UCSD-AML1 (cell line): Measurements from ENCODE around the gene ABCC1.
A peak's percentile ranks its signal among the peaks of the same experiment; 100 is the strongest.
"Not testable (repeated sequence)": the region's sequence is repeated elsewhere in the genome, so short reads cannot be mapped to it uniquely, and the experiment has no call there.

ENCODE experiments used
- DNase-seq: peaks from one replicate; lab custom pipeline; 2025; ENCODE audit not compliant: unreplicated experiment; lab: John Stamatoyannopoulos, UW

Gene ABCC1

DNA sequence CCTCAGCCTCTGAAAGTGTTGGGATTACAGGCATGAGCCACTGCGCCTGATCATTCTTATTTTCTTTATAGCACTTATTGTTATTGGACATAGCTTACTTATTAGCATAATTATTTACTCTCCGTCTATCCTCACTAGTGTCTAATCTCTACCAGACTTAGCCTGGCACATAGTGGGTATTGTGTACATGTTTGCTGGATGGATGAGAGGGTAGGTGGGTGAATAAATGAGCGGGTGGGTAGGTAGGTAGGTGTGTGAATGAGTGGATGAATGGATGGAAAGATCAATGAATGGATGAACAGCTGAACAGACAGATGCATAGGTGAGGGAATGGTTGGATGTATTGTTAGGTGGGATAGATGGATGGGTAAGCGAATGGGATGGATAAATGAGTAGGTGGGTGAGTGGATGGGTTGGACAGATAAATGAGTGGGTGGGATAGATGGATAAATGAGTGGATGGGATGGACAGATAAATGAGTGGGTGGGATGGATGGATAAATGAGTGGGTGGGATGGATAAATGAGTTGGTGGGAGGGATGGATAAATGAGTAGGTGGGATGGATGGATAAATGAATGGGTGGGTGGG lies 222.0 kb downstream of the ABCC1 start:
- DNase-seq = no peak

DNA sequence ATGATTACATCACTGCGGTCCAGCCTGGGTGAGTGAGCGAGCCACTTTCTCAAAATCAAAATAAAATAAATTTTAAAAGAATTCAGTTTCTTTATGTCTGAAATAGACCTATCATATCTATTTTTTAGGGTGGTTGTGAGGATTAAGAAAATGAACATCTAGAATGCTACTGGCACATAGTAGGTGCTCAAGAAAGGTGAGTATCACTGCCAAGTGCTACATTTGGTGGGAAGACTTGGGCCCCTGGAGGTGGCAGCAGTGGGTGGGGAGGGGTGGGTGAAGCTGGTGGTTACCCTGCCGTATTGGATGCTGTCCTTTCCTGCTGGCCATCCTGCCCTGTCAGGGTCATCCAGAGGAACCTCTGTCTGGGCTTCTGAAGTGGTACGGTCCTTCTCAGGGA lies 223.6 kb downstream of the ABCC1 start:
- DNase-seq = no peak

DNA sequence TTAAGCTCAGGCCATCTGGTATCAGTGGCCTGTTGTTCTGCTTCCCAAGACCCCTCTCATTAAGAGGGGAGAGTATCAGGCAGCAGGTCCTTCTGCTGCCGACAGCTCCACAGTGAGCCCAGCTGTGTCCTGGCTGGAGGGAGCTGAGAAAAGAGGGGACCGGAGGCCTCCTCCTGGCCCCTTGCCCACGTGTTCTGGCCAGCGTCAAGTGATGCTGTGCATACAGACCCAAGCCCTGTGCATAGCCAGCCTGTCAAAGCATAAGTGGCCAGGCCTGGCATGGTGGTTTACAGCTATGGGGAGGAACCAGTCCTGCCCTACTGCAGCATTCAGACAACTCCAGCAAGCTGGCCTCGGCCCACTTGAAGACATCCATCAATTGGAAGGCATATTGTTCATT lies 225.9 kb downstream of the ABCC1 start:
- DNase-seq = no peak

DNA sequence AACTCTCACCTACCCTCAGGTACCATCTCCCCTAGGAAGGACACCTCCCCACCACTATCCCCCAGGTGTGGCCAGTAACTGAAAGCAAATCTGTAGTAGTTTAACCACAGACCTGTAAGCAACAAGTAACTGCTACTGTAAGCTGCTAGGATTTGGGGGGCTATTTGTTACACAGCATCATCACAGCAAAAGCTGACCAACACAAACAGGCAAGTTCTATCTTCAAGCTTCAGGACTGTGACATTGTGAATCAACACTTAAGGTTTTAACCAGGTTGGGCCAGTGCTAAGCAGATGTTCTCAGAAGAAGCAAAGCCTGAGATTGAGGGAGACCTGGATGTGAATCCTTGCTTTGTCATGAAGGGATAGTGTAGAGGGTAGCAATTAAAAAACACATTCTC lies 226.9 kb downstream of the ABCC1 start:
- no peak for DNase-seq

DNA sequence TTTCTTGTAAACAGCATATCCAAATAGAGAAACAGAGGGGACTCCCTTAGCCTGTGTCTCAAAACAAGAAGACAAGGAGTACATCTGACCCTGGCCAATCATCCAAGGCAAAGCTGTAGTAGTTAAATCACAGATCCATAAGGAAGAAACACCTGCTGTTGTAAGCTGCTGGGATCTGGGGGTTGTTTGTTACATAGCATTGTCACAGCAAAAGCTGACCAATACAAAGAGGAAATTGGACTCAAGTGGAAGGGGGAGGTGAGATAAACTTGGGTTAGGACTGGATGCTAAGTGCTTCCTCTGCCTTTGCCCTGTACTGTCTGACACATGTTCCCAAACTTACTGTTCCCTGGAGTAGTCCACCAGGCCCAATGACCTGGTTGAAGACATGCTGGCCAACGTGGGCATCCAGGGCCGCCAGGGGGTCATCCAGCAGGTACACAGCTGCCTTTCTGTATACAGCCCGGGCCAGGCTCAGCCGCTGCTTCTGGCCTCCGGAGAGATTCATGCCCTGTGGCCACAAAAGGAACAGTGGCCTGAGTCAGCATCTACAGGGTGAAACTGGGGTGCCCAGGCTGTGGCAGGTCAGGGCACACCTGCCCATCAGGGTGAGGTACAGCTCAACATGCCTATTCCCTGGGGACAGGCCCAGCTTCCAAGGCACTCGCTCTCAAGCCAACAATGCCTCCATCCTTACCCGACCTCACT lies 229.2 kb downstream of the ABCC1 start:
- no peak for DNase-seq

DNA sequence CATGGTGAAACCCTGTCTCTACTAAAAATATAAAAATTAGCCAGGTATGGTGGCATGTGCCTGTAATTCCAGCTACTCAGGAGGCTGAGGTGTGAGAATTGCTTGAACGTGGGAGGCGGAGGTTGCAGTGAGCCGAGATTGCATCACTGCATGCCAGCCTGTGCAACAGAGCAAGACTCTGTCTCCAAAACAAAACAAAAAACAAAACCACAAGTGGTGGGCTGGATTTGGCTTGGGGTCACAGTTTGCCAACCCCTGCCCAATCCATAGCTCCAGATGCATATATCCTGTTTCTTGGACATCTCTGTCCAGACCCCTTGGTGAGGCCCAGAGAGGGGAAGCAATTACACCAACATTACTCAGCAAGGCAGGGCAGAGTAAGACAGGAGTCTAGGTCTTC lies 232.3 kb downstream of the ABCC1 start:
- not testable (repeated sequence) for DNase-seq

DNA sequence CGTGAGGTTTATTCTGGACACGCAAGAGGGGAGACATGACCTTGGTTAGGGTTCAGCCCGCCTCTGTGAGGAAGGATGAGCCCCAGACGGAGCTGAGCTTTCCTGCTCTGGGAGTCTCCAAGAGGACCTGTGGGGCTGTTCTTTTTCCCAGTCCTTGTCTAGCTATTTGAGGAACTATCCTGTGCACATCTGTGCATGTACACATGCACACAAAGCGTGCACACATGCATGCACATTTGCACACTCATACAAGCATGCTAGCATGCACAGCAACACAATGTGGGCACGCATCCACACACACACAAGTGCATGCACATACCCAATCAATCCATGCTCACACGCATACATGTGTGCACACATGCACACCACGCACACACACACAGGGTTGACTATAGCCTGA lies 233.5 kb downstream of the ABCC1 start:
- DNase-seq = no peak

DNA sequence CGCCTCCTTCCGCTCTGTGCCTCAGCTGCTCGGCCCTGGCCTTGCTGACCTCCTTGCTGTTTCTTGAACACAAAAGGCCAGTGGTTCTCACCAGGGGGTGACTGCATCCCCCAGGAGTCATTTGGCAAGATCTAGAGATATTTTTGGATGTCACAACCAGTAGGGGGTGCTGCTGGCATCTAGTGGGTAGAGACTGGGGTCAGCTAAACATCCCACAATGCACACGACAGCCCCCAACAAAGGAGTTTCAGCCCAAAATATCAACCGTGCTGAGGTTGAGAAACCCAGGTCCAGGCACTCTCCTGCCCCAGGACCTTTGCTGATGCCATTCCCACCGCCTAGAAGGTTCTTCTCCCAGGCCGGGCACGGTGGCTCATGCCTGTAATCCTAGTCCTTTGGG lies 234.1 kb downstream of the ABCC1 start:
- DNase-seq = no peak

DNA sequence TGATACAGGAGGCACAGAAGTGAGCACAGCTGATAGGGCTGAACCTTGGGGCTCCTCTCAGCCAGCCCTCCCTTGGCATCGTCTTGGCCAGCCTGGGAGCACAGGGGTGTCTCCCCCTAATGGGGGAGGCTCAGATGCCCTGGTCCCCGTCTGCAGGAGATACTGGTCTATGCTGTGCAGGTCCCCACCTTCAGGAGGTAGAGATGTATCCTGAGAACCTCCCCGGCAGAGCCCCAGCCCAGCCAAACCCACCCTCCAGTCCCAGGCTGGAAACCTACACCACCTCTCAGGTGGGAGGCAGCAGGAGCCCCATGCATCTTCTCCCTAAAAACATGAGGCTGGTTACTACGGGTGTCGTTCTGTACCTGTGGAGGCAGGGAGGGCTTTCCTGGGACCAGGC lies 235.2 kb downstream of the ABCC1 start:
- DNase-seq = no peak

DNA sequence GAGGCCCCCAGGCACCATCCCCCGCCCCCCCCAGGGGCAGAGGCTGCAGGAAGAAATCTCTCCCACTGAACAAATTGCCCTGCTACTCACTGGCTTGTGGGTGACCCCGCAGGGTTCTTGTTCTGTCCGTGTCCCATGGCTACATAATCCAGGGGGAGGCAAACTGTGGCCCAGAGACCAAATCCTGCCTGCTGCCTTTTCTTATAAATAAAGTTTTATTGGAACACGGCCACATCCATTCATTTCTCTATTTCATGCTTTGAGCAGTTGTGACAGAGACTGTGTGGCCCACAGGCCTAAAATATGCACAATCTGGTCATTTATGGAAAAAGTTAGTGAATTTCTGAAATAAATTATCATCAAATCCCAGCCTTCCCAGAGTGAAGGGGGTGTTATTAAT lies 235.7 kb downstream of the ABCC1 start:
- DNase-seq = no peak

DNA sequence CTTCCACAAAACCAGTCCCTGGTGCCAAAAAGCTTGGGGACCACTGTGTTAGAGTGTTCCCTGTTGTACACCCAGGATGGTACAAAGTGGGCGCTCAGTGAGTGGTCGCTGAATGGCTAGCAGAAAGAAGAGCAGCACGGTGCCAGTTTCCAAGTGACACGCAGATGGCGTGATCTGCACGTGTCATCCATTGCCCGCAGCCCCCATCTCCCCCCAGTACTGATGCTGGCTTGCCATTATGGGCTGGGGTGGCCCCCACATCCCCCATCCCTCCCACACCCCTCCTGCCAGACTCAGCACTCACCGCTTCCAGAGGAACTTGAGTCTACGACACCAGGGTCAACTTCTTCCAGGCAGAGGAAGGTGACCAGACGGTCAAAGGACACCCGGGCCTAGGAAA lies 237.4 kb downstream of the ABCC1 start:
- DNase-seq = no peak

DNA sequence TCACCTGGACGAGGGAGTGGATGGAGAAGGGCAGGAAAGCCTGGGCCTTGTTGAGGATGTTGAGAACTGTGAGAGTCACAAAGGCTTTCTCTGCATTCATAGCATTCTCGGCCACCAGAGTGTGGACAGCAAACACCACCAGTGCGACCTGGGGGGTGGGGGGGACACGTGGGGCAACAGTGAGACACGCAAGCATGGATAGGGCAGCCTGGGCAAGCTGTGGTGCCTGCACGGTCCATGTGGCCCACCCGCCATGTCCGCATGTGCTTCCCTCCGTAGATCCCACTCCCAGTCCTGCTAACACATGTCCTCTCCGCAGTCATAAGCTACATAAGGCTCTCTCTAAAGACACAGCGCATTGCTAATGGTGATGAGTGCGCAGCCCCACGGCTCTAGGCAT lies 239.4 kb downstream of the ABCC1 start:
- no peak for DNase-seq

DNA sequence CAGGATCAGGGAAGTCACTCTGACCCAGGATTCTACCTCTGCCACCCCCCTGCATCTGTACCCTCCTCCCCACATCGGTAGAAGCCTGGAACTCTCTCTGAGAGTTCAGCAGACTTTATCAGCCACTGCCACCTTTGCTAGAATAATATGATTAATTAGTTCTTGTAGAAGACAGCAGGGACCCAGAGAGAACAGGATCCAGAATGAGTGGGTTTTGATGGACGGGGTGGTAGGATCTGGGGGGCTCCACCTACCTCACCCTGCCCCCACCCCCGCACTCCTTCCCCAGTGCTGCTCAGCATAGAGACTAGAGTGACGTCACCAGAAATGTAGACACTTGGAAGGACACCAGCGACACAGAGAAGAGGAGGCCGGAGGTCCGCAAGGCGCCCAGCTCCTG lies 240.4 kb downstream of the ABCC1 start:
- DNase-seq = no peak

DNA sequence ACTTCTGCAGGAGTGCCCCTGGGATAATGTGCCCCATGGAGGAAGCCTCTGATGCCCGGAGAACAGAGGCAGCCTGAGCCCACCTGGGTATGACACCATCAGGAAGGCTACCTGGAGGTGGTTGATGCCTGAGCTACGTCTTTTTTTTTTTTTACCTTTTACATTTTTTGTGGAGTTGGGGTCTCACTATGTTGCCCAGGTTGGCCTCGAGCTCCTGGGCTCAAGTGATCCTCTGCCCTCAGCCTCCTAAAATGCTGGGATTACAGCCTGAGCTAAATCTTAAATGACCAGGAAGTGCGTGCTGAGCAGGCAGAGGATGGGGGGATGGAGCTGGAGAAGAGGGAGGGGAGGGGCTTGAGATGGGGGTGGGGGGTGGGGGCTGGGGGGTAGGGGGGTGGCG lies 241.1 kb downstream of the ABCC1 start:
- DNase-seq = no peak

DNA sequence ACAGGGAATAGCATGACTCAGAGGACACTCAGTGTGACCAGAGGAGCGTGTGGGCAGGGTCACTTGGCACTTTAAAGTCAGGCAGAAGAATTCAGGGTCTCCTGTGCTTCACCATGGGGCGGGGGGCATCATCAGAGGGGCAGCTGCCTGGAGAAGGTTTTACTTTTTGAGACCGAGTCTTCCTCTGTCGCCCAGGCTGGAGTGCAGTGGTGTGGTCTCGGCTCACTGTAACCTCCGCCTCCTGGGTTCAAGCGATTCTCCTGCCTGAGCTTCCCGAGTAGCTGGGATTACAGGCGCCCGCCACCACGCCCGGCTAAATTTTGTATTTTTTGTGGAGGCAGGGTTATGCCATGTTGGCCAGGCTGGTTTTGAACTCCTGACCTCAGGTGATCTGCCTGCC lies 241.6 kb downstream of the ABCC1 start:
- not testable (repeated sequence) for DNase-seq

DNA sequence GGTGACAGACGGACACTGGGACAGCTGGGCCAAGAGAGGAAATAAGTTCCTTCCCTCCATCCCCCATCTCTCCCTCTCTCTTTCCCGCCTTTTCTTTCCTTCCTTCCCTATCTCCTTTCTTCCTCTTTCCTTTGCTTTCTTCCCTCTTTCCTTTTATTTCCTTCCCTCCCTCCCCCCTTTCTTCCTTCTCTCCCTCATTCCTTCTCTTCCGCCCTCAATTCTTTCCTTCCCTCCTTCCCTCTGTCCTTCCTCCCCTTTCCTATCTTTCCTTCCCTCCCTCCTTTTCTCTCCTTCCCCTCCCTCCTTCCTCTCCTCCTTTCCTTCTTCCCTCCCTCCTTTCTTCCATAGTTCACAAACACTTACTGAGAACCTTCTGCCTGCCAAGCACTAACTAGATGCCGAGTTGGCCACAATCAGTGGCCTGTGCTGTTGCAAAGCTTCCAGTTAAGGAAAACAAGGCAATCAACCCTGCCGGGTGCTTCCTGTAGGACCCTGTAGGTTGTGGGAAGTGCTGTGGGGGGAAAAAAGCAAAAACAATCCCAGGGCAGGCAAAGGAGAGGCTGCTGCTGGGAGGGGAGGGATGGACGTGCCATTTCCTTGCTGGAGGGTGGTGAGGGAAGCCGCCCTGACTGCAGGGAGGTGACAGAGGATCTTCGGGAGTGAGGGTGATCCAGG lies 242.2 kb downstream of the ABCC1 start:
- peak; percentile 26 for DNase-seq
